ENCODE results near the gene ZFYVE21. TPM values are rescaled to one million over a fixed set of nuclear protein-coding genes. Genes with fewer than 3 reads are reported as not detected.

Gene ZFYVE21
- total RNA-seq, 1 experiment from 2014 or later: 93.3 TPM

DNA sequence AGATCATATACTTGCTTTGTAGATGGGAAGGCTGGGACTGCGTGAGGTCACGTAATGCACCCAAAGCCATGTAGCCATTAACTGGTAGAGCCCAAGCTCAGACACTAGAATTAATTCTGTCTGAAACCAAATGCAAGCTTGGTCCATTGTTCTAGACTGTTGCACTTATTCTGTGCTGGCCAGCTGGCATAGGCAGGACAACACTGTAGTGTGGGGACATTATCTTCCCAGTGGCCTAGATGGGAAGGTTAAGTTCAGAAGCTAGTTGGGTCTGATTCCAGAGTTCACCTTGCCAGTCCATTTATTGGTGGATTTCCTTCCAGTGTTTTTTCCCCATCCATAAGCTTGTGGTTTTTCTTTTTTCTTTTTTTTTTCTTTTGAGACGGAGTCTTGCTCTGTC is 47.5 kb upstream of the ZFYVE21 start:
- DNase-seq: no peak
- H4K20me1 ChIP-seq (ENCODE audit: insufficient read depth): peaks cover 66% of the 10 kb centered on the region
- peaks cover 42% of the 10 kb centered on the region for H3F3A ChIP-seq (ENCODE audit: insufficient read depth, low read depth)
- no peaks in the 10 kb centered on the region for H3K9me3 ChIP-seq (ENCODE audit: insufficient read depth, low read depth)
- POLR2A ChIA-PET (ENCODE audit: unreplicated experiment): no interaction called here
- 0 out of 2 replicates have a peak, but pooled peaks cover 16% of the 10 kb centered on the region for H3K79me2 ChIP-seq (ENCODE audit: low read depth)
- TF ChIP-seq, protein P1, sequence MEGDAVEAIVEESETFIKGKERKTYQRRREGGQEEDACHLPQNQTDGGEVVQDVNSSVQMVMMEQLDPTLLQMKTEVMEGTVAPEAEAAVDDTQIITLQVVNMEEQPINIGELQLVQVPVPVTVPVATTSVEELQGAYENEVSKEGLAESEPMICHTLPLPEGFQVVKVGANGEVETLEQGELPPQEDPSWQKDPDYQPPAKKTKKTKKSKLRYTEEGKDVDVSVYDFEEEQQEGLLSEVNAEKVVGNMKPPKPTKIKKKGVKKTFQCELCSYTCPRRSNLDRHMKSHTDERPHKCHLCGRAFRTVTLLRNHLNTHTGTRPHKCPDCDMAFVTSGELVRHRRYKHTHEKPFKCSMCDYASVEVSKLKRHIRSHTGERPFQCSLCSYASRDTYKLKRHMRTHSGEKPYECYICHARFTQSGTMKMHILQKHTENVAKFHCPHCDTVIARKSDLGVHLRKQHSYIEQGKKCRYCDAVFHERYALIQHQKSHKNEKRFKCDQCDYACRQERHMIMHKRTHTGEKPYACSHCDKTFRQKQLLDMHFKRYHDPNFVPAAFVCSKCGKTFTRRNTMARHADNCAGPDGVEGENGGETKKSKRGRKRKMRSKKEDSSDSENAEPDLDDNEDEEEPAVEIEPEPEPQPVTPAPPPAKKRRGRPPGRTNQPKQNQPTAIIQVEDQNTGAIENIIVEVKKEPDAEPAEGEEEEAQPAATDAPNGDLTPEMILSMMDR (conservative IDR thresholded peaks at IDR 0.05): no peak
- TF ChIP-seq EZH2 (IDR thresholded peaks at IDR 0.05; ENCODE audit: low read depth): no peak
- H3K27me3 ChIP-seq (ENCODE audit: insufficient read depth, low read depth): no peaks in the 10 kb centered on the region
- CTCF ChIA-PET: interaction anchor here (0.8 to 1.1 kb wide), 2 partner anchors 17 to 55 kb away, joined by 3 to 4 read pairs; no protein-coding TSS in a partner anchor
- H3K36me3 ChIP-seq (ENCODE audit: low read depth): peaks cover 57% of the 10 kb centered on the region
- H3K4me3 ChIP-seq: no peak overlapping the region
- H3K4me2 ChIP-seq: no peak overlapping the region
- BruUV-seq (replicated peaks): no TSS peak
- intact Hi-C loops (cut with micrococcal nuclease; ENCODE audit: unreplicated experiment): no loop called here
- H3K27ac ChIP-seq: no peak overlapping the region
- H3K4me1 ChIP-seq (replicated peaks; ENCODE audit: insufficient read depth): no peaks in the 10 kb centered on the region
- H2AFZ ChIP-seq: no peak overlapping the region
- H3K9me2 ChIP-seq (ENCODE audit: insufficient read depth): no peaks in the 10 kb centered on the region

- TF ChIP-seq, protein P1 (conservative IDR thresholded peaks at IDR 0.05): no peak
- no peak for TF ChIP-seq EZH2 (IDR thresholded peaks at IDR 0.05; ENCODE audit: low read depth)
- peaks cover 64% of the 10 kb centered on the region for H3K36me3 ChIP-seq (ENCODE audit: low read depth)
- H3K9me2 ChIP-seq (ENCODE audit: insufficient read depth): no peaks in the 10 kb centered on the region
- H3K79me2 ChIP-seq (ENCODE audit: low read depth): 0 out of 2 replicates have a peak, but pooled peaks cover 5% of the 10 kb centered on the region
- H2AFZ ChIP-seq: no peak overlapping the region
- no peak overlapping the region for H3K27ac ChIP-seq
- no peak overlapping the region for H3K4me3 ChIP-seq
- DNase-seq: no peak
- CTCF ChIA-PET: interaction anchor here (0.6 to 0.9 kb wide), 2 partner anchors 11 to 15 kb away, joined by 4 to 7 read pairs; no protein-coding TSS in a partner anchor
- no peak overlapping the region for H3K4me2 ChIP-seq
- no TSS peak for BruUV-seq (replicated peaks)
- H3F3A ChIP-seq (ENCODE audit: insufficient read depth, low read depth): peaks cover 41% of the 10 kb centered on the region
- POLR2A ChIA-PET (ENCODE audit: unreplicated experiment): no interaction called here
- H4K20me1 ChIP-seq (ENCODE audit: insufficient read depth): peaks cover 54% of the 10 kb centered on the region
- intact Hi-C loops (cut with micrococcal nuclease; ENCODE audit: unreplicated experiment): no loop called here
- no peaks in the 10 kb centered on the region for H3K9me3 ChIP-seq (ENCODE audit: insufficient read depth, low read depth)
- no peaks in the 10 kb centered on the region for H3K4me1 ChIP-seq (replicated peaks; ENCODE audit: insufficient read depth)
- H3K27me3 ChIP-seq (ENCODE audit: insufficient read depth, low read depth): no peaks in the 10 kb centered on the region
Observed at GRCh38 chr14:103669370-103669769, 46.2 kb upstream of the ZFYVE21 start.

- Histone ChIP-seq H4K20me1 (ENCODE audit: insufficient read depth) (peaks cover 33% of the 10 kb centered on the region), H3K9me2 (ENCODE audit: insufficient read depth) (no peaks in the 10 kb centered on the region), H3K27me3 (ENCODE audit: insufficient read depth, low read depth) (no peaks in the 10 kb centered on the region), H2AFZ (no peak overlapping the region), H3K79me2 (ENCODE audit: low read depth) (no peaks in the 10 kb centered on the region), H3K27ac (no peak overlapping the region), H3F3A (ENCODE audit: insufficient read depth, low read depth) (peaks cover 50% of the 10 kb centered on the region), H3K9me3 (ENCODE audit: insufficient read depth, low read depth) (no peaks in the 10 kb centered on the region), H3K4me2 (no peak overlapping the region), H3K36me3 (ENCODE audit: low read depth) (peaks cover 78% of the 10 kb centered on the region), H3K4me1 (replicated peaks; ENCODE audit: insufficient read depth) (no peaks in the 10 kb centered on the region), H3K4me3 (no peak overlapping the region)
- intact Hi-C loops (cut with micrococcal nuclease; ENCODE audit: unreplicated experiment): no loop called here
- TF ChIP-seq, protein P1 (conservative IDR thresholded peaks at IDR 0.05): no peak
- no peak for TF ChIP-seq EZH2 (IDR thresholded peaks at IDR 0.05; ENCODE audit: low read depth)
- DNase-seq: no peak
- ChIA-PET POLR2A (ENCODE audit: unreplicated experiment) (no interaction called here), CTCF (interaction anchor here (0.5 kb wide), 1 partner anchor 52 kb away, joined by 3 read pairs; no protein-coding TSS in a partner anchor)
- BruUV-seq (replicated peaks): no TSS peak
Observed at GRCh38 chr14:103671911-103672310, 43.7 kb upstream of the ZFYVE21 start.
